ENCODE data around the gene CD28.

Gene CD28

GRCh38 chr2:203706403-203706802 is at the start of gene CD28:
CD28 (plus strand) TSS chr2:203706639; CDS start chr2:203706697, 58 bp downstream.
- DNase-seq (ENCODE audit: low spot score): peak; percentile 84

GRCh38 chr2:203659331-203660049 is 46.9 kb upstream of the CD28 start:
- DNase-seq (ENCODE audit: low spot score): peak; percentile 46

GRCh38 chr2:203660465-203660864 is 46.0 kb upstream of the CD28 start:
- no peak for DNase-seq (ENCODE audit: low spot score)

- DNase-seq (ENCODE audit: low spot score): no peak
Measured at GRCh38 chr2:203661279-203661908, 45.0 kb upstream of the CD28 start.

- DNase-seq (ENCODE audit: low spot score): no peak
Measured at GRCh38 chr2:203662487-203662886, 44.0 kb upstream of the CD28 start.

- no peak for DNase-seq (ENCODE audit: low spot score)
Measured at GRCh38 chr2:203662951-203663350, 43.5 kb upstream of the CD28 start.

GRCh38 chr2:203664029-203664755 is 42.2 kb upstream of the CD28 start:
- DNase-seq (ENCODE audit: low spot score): no peak

- DNase-seq (ENCODE audit: low spot score): no peak
Measured at GRCh38 chr2:203667838-203668237, 38.6 kb upstream of the CD28 start.

GRCh38 chr2:203669820-203670219 is 36.6 kb upstream of the CD28 start:
- no peak for DNase-seq (ENCODE audit: low spot score)

- no peak for DNase-seq (ENCODE audit: low spot score)
Measured at GRCh38 chr2:203670939-203671338, 35.5 kb upstream of the CD28 start.

GRCh38 chr2:203671876-203672275 is 34.6 kb upstream of the CD28 start:
- no peak for DNase-seq (ENCODE audit: low spot score)

GRCh38 chr2:203672856-203673255 is 33.6 kb upstream of the CD28 start:
- DNase-seq (ENCODE audit: low spot score): no peak

GRCh38 chr2:203673933-203674332 is 32.5 kb upstream of the CD28 start:
- no peak for DNase-seq (ENCODE audit: low spot score)

- no peak for DNase-seq (ENCODE audit: low spot score)
Measured at GRCh38 chr2:203675086-203675485, 31.4 kb upstream of the CD28 start.

- DNase-seq (ENCODE audit: low spot score): no peak
Measured at GRCh38 chr2:203678971-203679370, 27.5 kb upstream of the CD28 start.

- DNase-seq (ENCODE audit: low spot score): no peak
Measured at GRCh38 chr2:203679401-203679800, 27.0 kb upstream of the CD28 start.

- DNase-seq (ENCODE audit: low spot score): no peak
Measured at GRCh38 chr2:203681978-203682377, 24.5 kb upstream of the CD28 start.

- no peak for DNase-seq (ENCODE audit: low spot score)
Measured at GRCh38 chr2:203682688-203683130, 23.7 kb upstream of the CD28 start.

GRCh38 chr2:203683421-203683820 is 23.0 kb upstream of the CD28 start:
- no peak for DNase-seq (ENCODE audit: low spot score)

- DNase-seq (ENCODE audit: low spot score): no peak
Measured at GRCh38 chr2:203683932-203684556, 22.4 kb upstream of the CD28 start.

GRCh38 chr2:203685081-203685621 is 21.3 kb upstream of the CD28 start:
- no peak for DNase-seq (ENCODE audit: low spot score)

GRCh38 chr2:203685789-203686420 is 20.5 kb upstream of the CD28 start:
- no peak for DNase-seq (ENCODE audit: low spot score)
